Activated CD4-positive, alpha-beta T cell treated with anti-CD3 and anti-CD28 coated beads, Interleukin-2, amount 50 U/mL, for 1 hour (primary cell): ENCODE measurements around the gene GCNT1.
"Not testable (repeated sequence)": the region's sequence is repeated elsewhere in the genome, so short reads cannot be mapped to it uniquely, and the experiment has no call there.

ENCODE experiments used
- DNase-seq: peaks from one replicate; pipeline ENCODE4 v3.0.0-alpha.2; 2020

Gene GCNT1

GRCh38 chr9:76458903-76459693, at the start of gene GCNT1:
Gene GCNT1, plus strand, starts transcription at chr9:76459182. Its CDS starts 43,200 bp downstream, at chr9:76502382.
- peak; percentile 84 for DNase-seq

- no peak for DNase-seq
These were observed 46.3 kb upstream of the GCNT1 start for GRCh38 chr9:76412638-76413037.

GRCh38 chr9:76413658-76414057, 45.3 kb upstream of the GCNT1 start:
- DNase-seq: no peak

- DNase-seq: no peak
These were observed 44.3 kb upstream of the GCNT1 start for GRCh38 chr9:76414661-76415060.

- no peak for DNase-seq
These were observed 43.8 kb upstream of the GCNT1 start for GRCh38 chr9:76415154-76415553.

- DNase-seq: no peak
These were observed 43.3 kb upstream of the GCNT1 start for GRCh38 chr9:76415731-76416130.

- no peak for DNase-seq
These were observed 41.6 kb upstream of the GCNT1 start for GRCh38 chr9:76417394-76417793.

- no peak for DNase-seq
These were observed 39.1 kb upstream of the GCNT1 start for GRCh38 chr9:76419782-76420380.

GRCh38 chr9:76423216-76424177, 35.5 kb upstream of the GCNT1 start:
- no peak for DNase-seq

- DNase-seq: no peak
These were observed 34.5 kb upstream of the GCNT1 start for GRCh38 chr9:76424491-76424890.

- no peak for DNase-seq
These were observed 33.1 kb upstream of the GCNT1 start for GRCh38 chr9:76425677-76426453.

GRCh38 chr9:76426807-76427419, 32.1 kb upstream of the GCNT1 start:
- no peak for DNase-seq

- DNase-seq: no peak
These were observed 27.4 kb upstream of the GCNT1 start for GRCh38 chr9:76431601-76432000.

GRCh38 chr9:76433406-76433805, 25.6 kb upstream of the GCNT1 start:
- DNase-seq: no peak

GRCh38 chr9:76433836-76434235, 25.1 kb upstream of the GCNT1 start:
- no peak for DNase-seq

- DNase-seq: not testable (repeated sequence)
These were observed 24.1 kb upstream of the GCNT1 start for GRCh38 chr9:76434897-76435296.

- DNase-seq: not testable (repeated sequence)
These were observed 21.8 kb upstream of the GCNT1 start for GRCh38 chr9:76437017-76437699.

- DNase-seq: no peak
These were observed 20.0 kb upstream of the GCNT1 start for GRCh38 chr9:76438841-76439588.

- DNase-seq: no peak
These were observed 17.2 kb upstream of the GCNT1 start for GRCh38 chr9:76441551-76442322.

- no peak for DNase-seq
These were observed 15.1 kb upstream of the GCNT1 start for GRCh38 chr9:76443887-76444286.
